Vagina (tissue), 2 donors: Measurements from ENCODE around the gene PRLHR. TPM values are rescaled to one million over a fixed set of nuclear protein-coding genes. Genes with fewer than 3 reads are reported as not detected.
A peak's percentile ranks its signal among the peaks of the same experiment; 100 is the strongest.

ENCODE experiments used
- DNase-seq, 2 donors: peaks; one replicate each; pipeline ENCODE4 v3.0.0-alpha.2; 2017; ENCODE audit errors: extremely low spot score in 2 of 2
- H3K27ac ChIP-seq: fragments of 200-600 bp; sonication (generic); one replicate; pipeline ENCODE4 v1.5.1; 2019
- H3K27me3 ChIP-seq: fragments of 200-600 bp; sonication (generic); one replicate; pipeline ENCODE4 v1.5.1; 2019
- H3K36me3 ChIP-seq, 2 donors: fragments of 200-600 bp; sonication (generic); one replicate each; pipeline ENCODE4 v1.5.1; 2017 to 2019
- H3K4me1 ChIP-seq: fragments of 200-600 bp; sonication (generic); one replicate; pipeline ENCODE4 v1.5.1; 2019
- H3K4me3 ChIP-seq, 2 donors: fragments of 200-600 bp; sonication (generic); 1 replicate in 1 of 2; 2 replicates in 1 of 2; pipeline ENCODE4 v1.5.1; 2016 to 2019
- H3K9me3 ChIP-seq: fragments of 200-600 bp; sonication (generic); one replicate; pipeline ENCODE4 v1.5.1; 2019
- CTCF ChIP-seq, 3 experiments: fragments of 450-650 bp in 2 of 3; fragments of 200-600 bp in 1 of 3; sonication (generic) in 1 of 3; IDR thresholded peaks; one replicate each; pipeline ENCODE4 v1.5.1; 2017 to 2019; ENCODE audit warnings: antibody characterized with exemption in 3 of 3, mild to moderate bottlenecking in 2 of 3, moderate library complexity in 2 of 3
- POLR2A ChIP-seq, 2 donors: fragments of 450-650 bp; IDR thresholded peaks; one replicate each; pipeline ENCODE4 v1.6.1; 2017; ENCODE audit warnings: antibody characterized with exemption in 2 of 2, mild to moderate bottlenecking in 2 of 2, moderate library complexity in 2 of 2
- POLR2AphosphoS5 ChIP-seq, 2 donors: sonication (generic); formaldehyde crosslinking; IDR thresholded peaks; one replicate each; pipeline ENCODE4 v1.9.0; 2017; ENCODE audit warnings: antibody characterized with exemption in 2 of 2, mild to moderate bottlenecking in 2 of 2, low read depth in 1 of 2; ENCODE audit not compliant: insufficient read depth in 1 of 2
- intact Hi-C: fragments of 100-400 bp; cut with DNase I; formaldehyde crosslinking; loops from one replicate; pipeline ENCODE4 v1.15.1; 2023
- total RNA-seq: library from RNA; depleted of rRNA; stranded (reverse); fragments of >200 nt; gene quantifications from one replicate; pipeline ENCODE4 v1.2.3, GENCODE V29; 2016

PRLHR gene
- total RNA-seq: 23.1 TPM

DNA sequence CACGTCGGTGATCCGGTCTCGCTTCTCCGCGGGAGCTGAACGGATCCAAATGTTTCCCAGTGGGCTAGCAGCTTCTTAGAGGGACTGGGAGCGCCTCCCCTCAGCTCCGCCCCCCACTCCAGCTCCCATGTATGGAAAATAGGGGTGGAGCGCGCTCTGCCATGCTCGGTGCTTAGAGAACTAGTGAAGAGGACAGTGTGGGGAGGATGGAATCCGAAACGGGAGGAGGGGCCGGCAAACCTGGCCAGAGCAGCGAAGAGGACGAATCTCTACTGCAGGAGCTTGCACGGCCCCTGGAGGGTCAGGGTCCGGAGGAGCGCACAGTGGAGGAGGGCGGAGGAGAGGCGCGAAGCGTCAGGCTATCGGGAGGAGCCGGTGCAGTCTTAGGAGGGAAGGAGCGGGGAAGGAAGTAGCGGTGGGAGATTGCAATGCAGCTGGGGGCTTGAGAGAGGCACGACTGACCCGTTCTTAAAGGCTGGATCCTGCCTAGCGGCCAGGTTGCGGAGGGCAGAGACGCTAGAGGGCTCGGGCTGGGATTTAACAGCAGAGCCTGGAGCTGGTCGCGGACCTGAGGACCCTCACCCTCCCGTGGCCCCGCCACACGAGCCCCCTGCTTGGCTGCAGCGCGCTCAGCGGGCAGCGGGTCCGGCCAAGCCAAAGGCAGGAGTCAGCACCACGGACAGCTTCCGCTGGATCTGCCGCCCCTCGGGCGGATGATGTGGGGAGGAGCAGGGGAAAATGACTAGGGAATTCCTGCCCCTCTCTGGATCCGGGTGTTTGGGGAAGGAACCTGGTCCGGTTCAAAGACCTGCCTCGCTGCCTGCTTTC, at the start of gene PRLHR:
TSS of gene PRLHR (minus strand) at position 51 of the 828 bp plus-strand sequence. CDS start 404 bp downstream, outside the sequence.
- no peaks in the 10 kb centered on the region for H3K36me3 ChIP-seq
- DNase-seq: no peak
- intact Hi-C loops: no loop called here
- no peaks in the 10 kb centered on the region for H3K9me3 ChIP-seq
- peaks cover 15% of the 10 kb centered on the region for H3K4me1 ChIP-seq
- H3K27me3 ChIP-seq: no peaks in the 10 kb centered on the region
- no peak within 1 kb of the TSS for H3K27ac ChIP-seq
- no peak for TF ChIP-seq POLR2A (IDR thresholded peaks at IDR 0.05)
- TF ChIP-seq CTCF (IDR thresholded peaks at IDR 0.05): no peak
- TF ChIP-seq POLR2AphosphoS5 (IDR thresholded peaks at IDR 0.05; ENCODE audit: insufficient read depth in 1 of 2, low read depth in 1 of 2): no peak
- peak within 1 kb of the TSS; percentile 19 to 35 for H3K4me3 ChIP-seq

DNA sequence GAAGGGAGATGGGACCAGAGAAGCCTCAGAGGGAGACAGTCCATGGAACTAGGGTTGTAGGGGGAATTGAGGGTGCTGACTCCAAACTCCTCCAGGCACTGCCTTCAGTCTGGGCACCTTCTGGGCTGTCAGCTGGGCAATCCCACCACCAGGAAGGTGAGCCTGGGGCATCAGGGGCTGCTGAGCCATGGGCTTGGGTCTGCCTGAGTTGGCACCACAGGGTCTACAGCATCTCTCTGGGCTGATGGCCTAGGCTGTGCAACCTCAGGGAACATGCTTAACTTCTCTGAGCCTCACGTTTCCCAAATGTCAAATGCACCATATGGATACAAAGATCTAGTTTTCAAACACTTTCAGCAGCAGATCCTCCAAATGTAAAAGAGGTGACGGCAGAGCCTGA, 46.8 kb upstream of the PRLHR start:
- Histone ChIP-seq H3K27me3 (no peaks in the 10 kb centered on the region), H3K36me3 (no peaks in the 10 kb centered on the region), H3K9me3 (no peaks in the 10 kb centered on the region), H3K27ac (no peak overlapping the region), H3K4me1 (no peaks in the 10 kb centered on the region), H3K4me3 (no peak overlapping the region)
- intact Hi-C loops: no loop called here
- DNase-seq: no peak
- no peak for TF ChIP-seq POLR2AphosphoS5 (IDR thresholded peaks at IDR 0.05; ENCODE audit: insufficient read depth in 1 of 2, low read depth in 1 of 2)
- no peak for TF ChIP-seq POLR2A (IDR thresholded peaks at IDR 0.05)
- no peak for TF ChIP-seq CTCF (IDR thresholded peaks at IDR 0.05)

GRCh38 chr10:118638680-118639079, 43.2 kb upstream of the PRLHR start:
- no peaks in the 10 kb centered on the region for H3K27me3 ChIP-seq
- TF ChIP-seq CTCF (IDR thresholded peaks at IDR 0.05): no peak
- H3K36me3 ChIP-seq: no peaks in the 10 kb centered on the region
- DNase-seq: no peak
- H3K27ac ChIP-seq: no peak overlapping the region
- no peak overlapping the region for H3K4me3 ChIP-seq
- no peaks in the 10 kb centered on the region for H3K9me3 ChIP-seq
- intact Hi-C loops: no loop called here
- H3K4me1 ChIP-seq: no peaks in the 10 kb centered on the region

DNA sequence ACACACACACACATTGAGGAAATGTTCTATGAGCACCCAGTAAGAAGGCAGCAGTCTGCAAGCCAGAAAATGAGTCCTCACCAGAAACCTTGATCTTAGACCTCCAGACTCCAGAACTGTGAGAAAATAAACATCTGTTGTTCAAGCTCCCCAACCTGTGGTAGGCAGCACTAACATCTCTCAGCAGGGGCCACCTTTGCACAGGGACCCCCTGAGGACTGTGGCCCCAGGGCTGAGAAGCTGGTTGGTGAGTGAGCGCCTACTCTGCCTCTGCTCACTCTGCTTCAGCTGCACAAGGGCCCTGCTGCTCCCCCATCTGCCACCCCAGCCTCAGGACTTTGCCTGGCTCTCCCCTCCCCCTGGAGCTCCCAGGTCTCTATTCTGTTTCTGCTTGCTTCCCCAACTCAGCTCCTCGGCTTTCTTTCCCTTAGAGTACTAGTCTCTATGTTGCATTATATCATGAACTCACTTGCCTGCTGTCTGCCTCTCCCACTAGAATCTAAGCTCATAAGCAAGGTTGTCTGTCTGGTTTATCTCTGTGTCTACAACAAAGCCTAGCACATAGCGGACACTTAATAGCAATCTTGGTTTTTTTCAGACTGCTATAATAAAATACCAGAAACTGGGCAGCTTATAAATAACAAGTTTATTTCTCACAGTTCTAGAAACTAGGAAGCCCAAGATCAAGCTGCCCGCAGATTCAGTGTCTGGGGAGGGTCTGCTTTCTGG, 40.4 kb upstream of the PRLHR start:
- peak in 1 of 2 donors; percentile 37 for DNase-seq
- H3K27ac ChIP-seq: no peak overlapping the region
- intact Hi-C loops: no loop called here
- no peak overlapping the region for H3K4me3 ChIP-seq
- no peaks in the 10 kb centered on the region for H3K9me3 ChIP-seq
- no peak for TF ChIP-seq CTCF (IDR thresholded peaks at IDR 0.05)
- no peak for TF ChIP-seq POLR2AphosphoS5 (IDR thresholded peaks at IDR 0.05; ENCODE audit: insufficient read depth in 1 of 2, low read depth in 1 of 2)
- no peak for TF ChIP-seq POLR2A (IDR thresholded peaks at IDR 0.05)
- H3K36me3 ChIP-seq: no peaks in the 10 kb centered on the region
- H3K4me1 ChIP-seq: no peaks in the 10 kb centered on the region
- H3K27me3 ChIP-seq: no peaks in the 10 kb centered on the region

DNA sequence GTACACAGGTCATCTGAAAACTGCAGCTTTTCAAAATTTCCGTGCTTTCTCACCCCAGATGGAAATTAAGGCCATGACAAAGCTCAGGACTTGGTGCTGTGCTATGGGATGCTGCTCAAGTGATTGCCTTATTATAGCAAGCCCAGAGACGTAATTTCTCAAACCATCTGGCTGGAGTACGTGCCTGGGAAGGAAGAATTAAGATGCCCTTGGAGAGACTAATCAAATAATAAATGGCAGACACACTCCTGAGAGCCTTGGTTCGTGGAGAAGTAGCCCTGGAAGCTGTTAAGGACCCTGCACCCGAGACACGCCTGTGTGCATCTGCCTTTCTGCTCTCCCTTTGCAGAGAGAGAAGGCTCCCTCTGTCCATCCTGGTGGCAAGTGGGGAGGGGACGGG, 38.3 kb upstream of the PRLHR start:
- TF ChIP-seq POLR2A (IDR thresholded peaks at IDR 0.05): no peak
- no peak for TF ChIP-seq POLR2AphosphoS5 (IDR thresholded peaks at IDR 0.05; ENCODE audit: insufficient read depth in 1 of 2, low read depth in 1 of 2)
- no peak for TF ChIP-seq CTCF (IDR thresholded peaks at IDR 0.05)
- intact Hi-C loops: no loop called here
- Histone ChIP-seq H3K4me3 (no peak overlapping the region), H3K27me3 (no peaks in the 10 kb centered on the region), H3K9me3 (no peaks in the 10 kb centered on the region), H3K27ac (no peak overlapping the region), H3K36me3 (no peaks in the 10 kb centered on the region), H3K4me1 (peaks cover 15% of the 10 kb centered on the region)
- DNase-seq: no peak
